Suppressor macrophage (primary cell): ENCODE measurements around the gene ATXN1.
A peak's percentile ranks its signal among the peaks of the same experiment; 100 is the strongest.

Experiments used
- DNase-seq, 4 experiments: peaks; one replicate each; pipeline ENCODE4 v3.0.0-alpha.2; 2020 to 2022

The ATXN1 gene

GRCh38 chr6:16354692-16355091, 406.6 kb downstream of the ATXN1 start:
- no peak for DNase-seq

- no peak for DNase-seq
Observed at GRCh38 chr6:16352821-16353438, 408.3 kb downstream of the ATXN1 start.

GRCh38 chr6:16352258-16352635, 409.0 kb downstream of the ATXN1 start:
- no peak for DNase-seq

GRCh38 chr6:16349544-16349943, 411.7 kb downstream of the ATXN1 start:
- no peak for DNase-seq

- DNase-seq: no peak
Observed at GRCh38 chr6:16346831-16347230, 414.4 kb downstream of the ATXN1 start.

- DNase-seq: peak in 2 of 4 experiments; percentile 14
Observed at GRCh38 chr6:16345449-16346330, 415.6 kb downstream of the ATXN1 start.

- DNase-seq: peak in 3 of 4 experiments; percentile 31 to 48 (median 41)
Observed at GRCh38 chr6:16344756-16345155, 416.5 kb downstream of the ATXN1 start.

GRCh38 chr6:16343593-16343992, 417.7 kb downstream of the ATXN1 start:
- no peak for DNase-seq

- DNase-seq: no peak
Observed at GRCh38 chr6:16339265-16339587, 422.0 kb downstream of the ATXN1 start.

- DNase-seq: peak; percentile 10 to 46 (median 17)
Observed at GRCh38 chr6:16338577-16339264, 422.5 kb downstream of the ATXN1 start.

GRCh38 chr6:16337295-16337975, 423.8 kb downstream of the ATXN1 start:
- no peak for DNase-seq

GRCh38 chr6:16336911-16337294, 424.4 kb downstream of the ATXN1 start:
- DNase-seq: no peak

GRCh38 chr6:16336056-16336818, 425.0 kb downstream of the ATXN1 start:
- DNase-seq: peak in 1 of 4 experiments; percentile 13

- DNase-seq: no peak
Observed at GRCh38 chr6:16335176-16335575, 426.1 kb downstream of the ATXN1 start.

GRCh38 chr6:16334671-16335070, 426.6 kb downstream of the ATXN1 start:
- DNase-seq: peak; percentile 83 to 95 (median 91)

- no peak for DNase-seq
Observed at GRCh38 chr6:16333580-16333979, 427.7 kb downstream of the ATXN1 start.

- peak; percentile 80 to 88 (median 86) for DNase-seq
Observed at GRCh38 chr6:16332175-16332542, 429.1 kb downstream of the ATXN1 start.

- peak; percentile 78 to 88 (median 82) for DNase-seq
Observed at GRCh38 chr6:16331384-16332174, 429.7 kb downstream of the ATXN1 start.

- no peak for DNase-seq
Observed at GRCh38 chr6:16329233-16329632, 432.0 kb downstream of the ATXN1 start.

- no peak for DNase-seq
Observed at GRCh38 chr6:16327777-16328325, 433.4 kb downstream of the ATXN1 start.
